Subcutaneous adipose tissue (tissue), 4 donors: ENCODE measurements around the gene TIA1. TPM values are rescaled to one million over a fixed set of nuclear protein-coding genes. Genes with fewer than 3 reads are reported as not detected.

Source experiments
- CTCF ChIP-seq: fragments of 450-650 bp; IDR thresholded peaks from one replicate; pipeline ENCODE4 v1.5.1; 2016; ENCODE audit warnings: low read depth, mild to moderate bottlenecking, control low read depth, antibody characterized with exemption, moderate library complexity
- total RNA-seq, 4 donors: library from RNA; depleted of rRNA; stranded (reverse); fragments of >200 nt; gene quantifications; one replicate each; pipeline ENCODE4 v1.1.0, GENCODE V29; 2016

TIA1 gene
- 10 to 100 TPM; 75.2 to 89.5 (median 82.6) TPM for total RNA-seq

GRCh38 chr2:70248181-70248847 is at the start of gene TIA1:
TIA1 (minus strand) TSS chr2:70248628; CDS start chr2:70248430, 198 bp downstream.
- no peak for TF ChIP-seq CTCF

GRCh38 chr2:70283500-70284191 is 35.2 kb upstream of the TIA1 start:
- TF ChIP-seq CTCF, result no peak

DNA sequence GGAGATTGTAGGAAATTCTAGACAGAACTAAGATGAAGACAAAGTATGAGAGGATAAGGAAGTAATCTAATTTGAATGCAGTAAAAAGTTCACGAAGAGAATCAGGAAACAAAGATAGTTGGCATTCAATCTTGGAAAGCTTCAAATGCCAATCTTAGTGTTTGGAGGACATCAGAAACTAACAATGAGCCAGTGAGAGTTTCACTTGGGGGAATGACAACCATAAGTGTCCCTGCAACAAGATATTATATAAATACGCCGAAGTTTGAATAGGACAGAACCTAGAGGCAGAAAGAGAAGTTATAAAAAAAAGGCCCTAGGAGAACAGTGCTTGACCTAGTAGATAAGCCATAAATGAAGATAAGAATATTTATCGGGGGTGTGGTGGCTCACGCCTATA is 34.0 kb upstream of the TIA1 start:
- no peak for TF ChIP-seq CTCF

GRCh38 chr2:70280242-70280798 is 31.9 kb upstream of the TIA1 start:
- TF ChIP-seq CTCF, result no peak

- no peak for TF ChIP-seq CTCF
Observed at GRCh38 chr2:70270323-70270722, 21.9 kb upstream of the TIA1 start.

DNA sequence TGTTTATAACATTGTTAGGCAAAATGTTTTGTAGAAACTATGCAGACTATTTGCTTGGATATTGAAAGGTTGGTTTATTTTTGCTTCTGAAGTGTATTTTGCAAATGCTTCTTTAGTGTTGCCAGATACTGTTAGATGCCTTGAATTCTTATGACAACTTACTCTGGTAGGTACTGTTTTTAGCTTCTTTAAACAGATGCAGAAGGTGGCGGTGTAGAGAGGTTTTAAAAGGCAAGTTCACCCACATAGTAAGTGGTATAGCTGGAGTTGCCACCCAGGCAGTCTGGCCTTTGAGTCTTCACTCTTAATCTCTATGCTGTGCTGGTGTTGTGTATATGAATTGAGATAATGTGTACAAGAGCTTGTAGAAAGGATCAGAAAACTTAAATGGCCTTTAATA is 13.1 kb upstream of the TIA1 start:
- TF ChIP-seq CTCF, result no peak

- no peak for TF ChIP-seq CTCF
Observed at GRCh38 chr2:70258532-70258875, 10.1 kb upstream of the TIA1 start.
